ENCODE results near the gene GAS7. TPM values are rescaled to one million over a fixed set of nuclear protein-coding genes. Genes with fewer than 3 reads are reported as not detected.

The GAS7 gene
- total and polyA plus RNA-seq, 12 donors: 3.6 to 54.9 (median 28.0) TPM

- H3K4me1 ChIP-seq (replicated peaks in 1 of 2): no peaks in the 10 kb centered on the region
- H3K9me3 ChIP-seq (replicated peaks in 1 of 3): no peaks in the 10 kb centered on the region
- no peak overlapping the region for H3K27ac ChIP-seq
- intact Hi-C loops (cut with DNase I): no loop called here
- H3K4me3 ChIP-seq: no peak overlapping the region
- H3K36me3 ChIP-seq (replicated peaks in 1 of 2): no peaks in the 10 kb centered on the region
- no peaks in the 10 kb centered on the region for H3K27me3 ChIP-seq
- WGBS, 4 donors: 70 to 84% (median 77%) methylated on average over 2 to 8 of the region's 8 CpGs
- no peak for DNase-seq
- no peak for TF ChIP-seq CTCF (IDR thresholded peaks at IDR 0.05)
- no peak for TF ChIP-seq POLR2A (IDR thresholded peaks at IDR 0.05)
Measured at GRCh38 chr17:9916108-9916507, 282.3 kb downstream of the GAS7 start.

GRCh38 chr17:9913476-9913875, 284.9 kb downstream of the GAS7 start:
- no peak for DNase-seq
- H3K36me3 ChIP-seq (replicated peaks in 1 of 2): no peaks in the 10 kb centered on the region
- WGBS, 4 donors: 83 to 92% (median 87%) methylated on average over 5 of the region's 5 CpGs
- no peaks in the 10 kb centered on the region for H3K9me3 ChIP-seq (replicated peaks in 1 of 3)
- intact Hi-C loops (cut with DNase I): no loop called here
- TF ChIP-seq POLR2A (IDR thresholded peaks at IDR 0.05) (no peak), CTCF (IDR thresholded peaks at IDR 0.05) (no peak)
- H3K4me1 ChIP-seq (replicated peaks in 1 of 2): no peaks in the 10 kb centered on the region
- H3K4me3 ChIP-seq: no peak overlapping the region
- H3K27ac ChIP-seq: no peak overlapping the region
- H3K27me3 ChIP-seq: no peaks in the 10 kb centered on the region

- no peak overlapping the region for H3K27ac ChIP-seq
- 72 to 81% (median 79%) methylated on average over 18 of the region's 18 CpGs for WGBS, 4 donors
- intact Hi-C loops (cut with DNase I): no loop called here
- H3K27me3 ChIP-seq: no peaks in the 10 kb centered on the region
- H3K36me3 ChIP-seq (replicated peaks in 1 of 2): no peaks in the 10 kb centered on the region
- no peaks in the 10 kb centered on the region for H3K4me1 ChIP-seq (replicated peaks in 1 of 2)
- TF ChIP-seq POLR2A (IDR thresholded peaks at IDR 0.05): no peak
- no peak for TF ChIP-seq CTCF (IDR thresholded peaks at IDR 0.05)
- no peak overlapping the region for H3K4me3 ChIP-seq
- DNase-seq: no peak
- H3K9me3 ChIP-seq (replicated peaks in 1 of 3): no peaks in the 10 kb centered on the region
Measured at GRCh38 chr17:9912121-9913099, 286.0 kb downstream of the GAS7 start.

GRCh38 chr17:9911089-9911488, 287.3 kb downstream of the GAS7 start:
- 62 to 78% (median 72%) methylated on average over 8 to 12 of the region's 12 CpGs for WGBS, 4 donors
- Histone ChIP-seq H3K4me3 (no peak overlapping the region), H3K4me1 (replicated peaks in 1 of 2) (no peaks in the 10 kb centered on the region), H3K9me3 (replicated peaks in 1 of 3) (no peaks in the 10 kb centered on the region), H3K36me3 (replicated peaks in 1 of 2) (no peaks in the 10 kb centered on the region), H3K27me3 (no peaks in the 10 kb centered on the region), H3K27ac (no peak overlapping the region)
- no peak for DNase-seq
- TF ChIP-seq CTCF (IDR thresholded peaks at IDR 0.05) (no peak), POLR2A (IDR thresholded peaks at IDR 0.05) (no peak)
- intact Hi-C loops (cut with DNase I): no loop called here
